H9 (cell line): ENCODE measurements around the gene TAOK3. TPM values are rescaled to one million over a fixed set of nuclear protein-coding genes. Genes with fewer than 3 reads are reported as not detected.

Source experiments
- DNase-seq: peaks from one replicate; pipeline ENCODE4 v3.0.0-alpha.2; 2017
- H2AFZ ChIP-seq: one replicate; pipeline ENCODE4 v1.6.1; 2013; ENCODE audit warnings: mild to moderate bottlenecking, low read length, control low read depth, moderate library complexity
- H2AK5ac ChIP-seq: 2 replicates; pipeline ENCODE4 v1.6.1; 2013; ENCODE audit warnings: low read length, control low read depth, mixed read lengths; ENCODE audit not compliant: insufficient read length
- H2BK120ac ChIP-seq: one replicate; pipeline ENCODE4 v1.6.1; 2013; ENCODE audit warnings: low read depth, mild to moderate bottlenecking, low read length, control low read depth, inconsistent platforms; ENCODE audit not compliant: poor library complexity, severe bottlenecking
- H2BK12ac ChIP-seq: 2 replicates; pipeline ENCODE4 v1.6.1; 2013; ENCODE audit warnings: low read length, control low read depth, mixed read lengths, low read depth; ENCODE audit not compliant: insufficient read length
- H2BK15ac ChIP-seq: 2 replicates; pipeline ENCODE4 v1.6.1; 2013; ENCODE audit warnings: low read depth, low read length, control low read depth
- H2BK20ac ChIP-seq: one replicate; pipeline ENCODE4 v1.6.1; 2013; ENCODE audit warnings: low read depth, mild to moderate bottlenecking, low read length, control low read depth, inconsistent platforms; ENCODE audit not compliant: poor library complexity, severe bottlenecking
- H2BK5ac ChIP-seq: 2 replicates; pipeline ENCODE4 v1.6.1; 2013; ENCODE audit warnings: low read length, control low read depth, mixed read lengths; ENCODE audit not compliant: insufficient read length
- H3K14ac ChIP-seq: 2 replicates; pipeline ENCODE4 v1.6.1; 2013; ENCODE audit warnings: low read length, control low read depth; ENCODE audit not compliant: insufficient read depth
- H3K18ac ChIP-seq: 2 replicates; pipeline ENCODE4 v1.6.1; 2013; ENCODE audit warnings: low read depth, mild to moderate bottlenecking, mixed read lengths, low read length, control low read depth; ENCODE audit not compliant: insufficient read length
- H3K23ac ChIP-seq: 2 replicates; pipeline ENCODE4 v1.6.1; 2013; ENCODE audit warnings: low read length, control low read depth, mixed read lengths, low read depth; ENCODE audit not compliant: insufficient read length
- H3K23me2 ChIP-seq: 2 replicates; pipeline ENCODE4 v1.6.1; 2013; ENCODE audit warnings: low read depth, mild to moderate bottlenecking, mixed read lengths, low read length, control low read depth; ENCODE audit not compliant: insufficient read length, poor library complexity, severe bottlenecking
- H3K27ac ChIP-seq: 2 replicates; pipeline ENCODE4 v1.5.1; 2013; ENCODE audit warnings: low read length, control low read depth, mixed read lengths, low read depth; ENCODE audit not compliant: insufficient read length
- H3K27me3 ChIP-seq: 2 replicates; pipeline ENCODE4 v1.6.1; 2013; ENCODE audit warnings: low read length, control low read depth, inconsistent platforms; ENCODE audit not compliant: insufficient read depth
- H3K4ac ChIP-seq: 2 replicates; pipeline ENCODE4 v1.6.1; 2013; ENCODE audit warnings: low read depth, mild to moderate bottlenecking, control low read depth, inconsistent platforms, low read length, moderate library complexity
- H3K4me1 ChIP-seq: 2 replicates; pipeline ENCODE4 v1.6.1; 2013; ENCODE audit warnings: low read length, control low read depth, inconsistent platforms; ENCODE audit not compliant: insufficient read depth
- H3K4me2 ChIP-seq: 2 replicates; pipeline ENCODE4 v1.6.1; 2013; ENCODE audit warnings: low read length, control low read depth, mixed read lengths; ENCODE audit not compliant: insufficient read length, insufficient read depth
- H3K56ac ChIP-seq: 2 replicates; pipeline ENCODE4 v1.6.1; 2013; ENCODE audit warnings: low read depth, mild to moderate bottlenecking, mixed read lengths, low read length, control low read depth; ENCODE audit not compliant: insufficient read length
- H3K79me1 ChIP-seq: 2 replicates; pipeline ENCODE4 v1.6.1; 2013; ENCODE audit warnings: low read depth, mild to moderate bottlenecking, moderate library complexity, low read length, control low read depth, inconsistent platforms; ENCODE audit not compliant: insufficient read depth, poor library complexity, severe bottlenecking
- H3K79me2 ChIP-seq: 2 replicates; pipeline ENCODE4 v1.6.1; 2013; ENCODE audit warnings: low read length, control low read depth, inconsistent platforms; ENCODE audit not compliant: insufficient read depth
- H3K9ac ChIP-seq: 2 replicates; pipeline ENCODE4 v1.6.1; 2013; ENCODE audit warnings: low read length, control low read depth, mixed read lengths; ENCODE audit not compliant: insufficient read length; ENCODE audit errors: extremely low read depth
- H3K9me3 ChIP-seq: one replicate; pipeline ENCODE4 v1.6.1; 2013; ENCODE audit warnings: low read depth, low read length, inconsistent platforms; ENCODE audit not compliant: control insufficient read depth
- H3T11ph ChIP-seq: one replicate; pipeline ENCODE4 v1.6.1; 2013; ENCODE audit warnings: mild to moderate bottlenecking, low read length, control low read depth, inconsistent platforms
- H4K20me1 ChIP-seq: one replicate; pipeline ENCODE4 v1.6.1; 2013; ENCODE audit not compliant: control insufficient read depth, insufficient read length, insufficient read depth
- H4K5ac ChIP-seq: 2 replicates; pipeline ENCODE4 v1.6.1; 2013; ENCODE audit warnings: low read depth, mild to moderate bottlenecking, mixed read lengths, low read length, control low read depth; ENCODE audit not compliant: insufficient read length
- H4K8ac ChIP-seq: replicated peaks from 2 replicates; pipeline ENCODE4 v1.6.1; 2013; ENCODE audit warnings: low read length, control low read depth, mixed read lengths, low read depth; ENCODE audit not compliant: insufficient read length
- H4K91ac ChIP-seq: 2 replicates; pipeline ENCODE4 v1.6.1; 2013; ENCODE audit warnings: low read depth, mild to moderate bottlenecking, moderate library complexity, mixed read lengths, low read length, control low read depth; ENCODE audit not compliant: insufficient read length
- H3K27ac Mint-ChIP-seq, 3 experiments: 2 replicates in 2 of 3; 3 replicates in 1 of 3; pipeline ENCODE4 v1.8.0; 2020 to 2021; ENCODE audit warnings: mixed read lengths in 3 of 3, mild to moderate bottlenecking in 1 of 3, moderate library complexity in 1 of 3
- H3K27me3 Mint-ChIP-seq: 2 replicates; pipeline ENCODE4 v1.8.0; 2021; ENCODE audit warnings: low read depth, mild to moderate bottlenecking, moderate library complexity, mixed read lengths
- H3K36me3 Mint-ChIP-seq, 3 experiments: 2 replicates in 2 of 3; 3 replicates in 1 of 3; pipeline ENCODE4 v1.8.0; 2020 to 2021; ENCODE audit warnings: low read depth in 3 of 3, mixed read lengths in 3 of 3; ENCODE audit not compliant: insufficient read depth in 1 of 3
- H3K4me1 Mint-ChIP-seq, 2 experiments: 2 replicates each; pipeline ENCODE4 v1.8.0; 2020; ENCODE audit warnings: mixed read lengths in 2 of 2
- H3K4me3 Mint-ChIP-seq, 2 experiments: 2 replicates in 1 of 2; 3 replicates in 1 of 2; pipeline ENCODE4 v1.8.0; 2020 to 2021; ENCODE audit warnings: mild to moderate bottlenecking in 2 of 2, mixed read lengths in 2 of 2, moderate library complexity in 1 of 2
- H3K9me3 Mint-ChIP-seq, 2 experiments: 2 replicates in 1 of 2; 3 replicates in 1 of 2; pipeline ENCODE4 v1.8.0; 2020; ENCODE audit warnings: mild to moderate bottlenecking in 2 of 2, mixed read lengths in 2 of 2, moderate library complexity in 1 of 2
- CTCF ChIP-seq: fragments of 200-600 bp; sonication (generic); conservative IDR thresholded peaks from 3 replicates; pipeline ENCODE4 v1.8.0; 2021; ENCODE audit warnings: antibody characterized with exemption, mild to moderate bottlenecking
- WGBS: extraction: QIAGEN DNeasy Blood & Tissue Kit; methylation state at CpG from one replicate; pipeline ENCODE4 v1.1.7; 2013; ENCODE audit warnings: missing lambda C conversion rate, low lambda C conversion rate, mixed read lengths; ENCODE audit not compliant: insufficient read length; ENCODE audit errors: extremely low coverage; 5-methylcytosine and 5-hydroxymethylcytosine counted together
- total RNA-seq: library from RNA; stranded (reverse); gene quantifications from 2 replicates; pipeline ENCODE4 v1.2.1, GENCODE V29; 2021

The TAOK3 gene
- total RNA-seq, 1 experiment from 2014 or later: 5.2 TPM

GRCh38 chr12:118189741-118190191, 182.9 kb downstream of the TAOK3 start:
- no peak overlapping the region for H2BK15ac ChIP-seq
- peak overlapping the region; percentile 44 for H3K4me2 ChIP-seq
- no peak overlapping the region for H2AK5ac ChIP-seq
- no CpG with 5 or more reads among the region's 14 CpGs for WGBS
- H2AFZ ChIP-seq: no peak overlapping the region
- no peaks in the 10 kb centered on the region for H3K79me2 ChIP-seq
- no peaks in the 10 kb centered on the region for H3K4me1 ChIP-seq
- no peaks in the 10 kb centered on the region for H3K23me2 ChIP-seq
- H3K23ac ChIP-seq: no peak overlapping the region
- H3K27me3 ChIP-seq: no peaks in the 10 kb centered on the region
- peak; percentile 63 for DNase-seq
- H2BK120ac ChIP-seq: no peak overlapping the region
- peak overlapping the region; percentile 47 to 95 (median 91) for H3K27ac Mint-ChIP-seq
- no peak overlapping the region for H3K27ac ChIP-seq
- no peaks in the 10 kb centered on the region for H3K9me3 Mint-ChIP-seq
- no peaks in the 10 kb centered on the region for H3K9me3 ChIP-seq
- H3K9ac ChIP-seq: no peak overlapping the region
- no peak overlapping the region for H3K14ac ChIP-seq
- no peak overlapping the region for H4K8ac ChIP-seq
- TF ChIP-seq CTCF: no peak
- H2BK20ac ChIP-seq: no peak overlapping the region
- H4K91ac ChIP-seq: no peak overlapping the region
- no peak overlapping the region for H3K18ac ChIP-seq
- H3K36me3 Mint-ChIP-seq: no peaks in the 10 kb centered on the region
- peak overlapping the region; percentile 34 to 68; a peak in 4 of 5 replicates for H3K4me3 Mint-ChIP-seq
- no peaks in the 10 kb centered on the region for H3K79me1 ChIP-seq
- no peak overlapping the region for H2BK5ac ChIP-seq
- H3K56ac ChIP-seq: no peak overlapping the region
- no peaks in the 10 kb centered on the region for H4K20me1 ChIP-seq
- H2BK12ac ChIP-seq: no peak overlapping the region
- no peak overlapping the region for H3T11ph ChIP-seq
- no peak overlapping the region for H3K4ac ChIP-seq
- no peaks in the 10 kb centered on the region for H3K27me3 Mint-ChIP-seq
- H4K5ac ChIP-seq: no peak overlapping the region
- peaks cover 18 to 24% of the 10 kb centered on the region in 2 experiments for H3K4me1 Mint-ChIP-seq
